ENCODE data around the gene FCSK.

DNA sequence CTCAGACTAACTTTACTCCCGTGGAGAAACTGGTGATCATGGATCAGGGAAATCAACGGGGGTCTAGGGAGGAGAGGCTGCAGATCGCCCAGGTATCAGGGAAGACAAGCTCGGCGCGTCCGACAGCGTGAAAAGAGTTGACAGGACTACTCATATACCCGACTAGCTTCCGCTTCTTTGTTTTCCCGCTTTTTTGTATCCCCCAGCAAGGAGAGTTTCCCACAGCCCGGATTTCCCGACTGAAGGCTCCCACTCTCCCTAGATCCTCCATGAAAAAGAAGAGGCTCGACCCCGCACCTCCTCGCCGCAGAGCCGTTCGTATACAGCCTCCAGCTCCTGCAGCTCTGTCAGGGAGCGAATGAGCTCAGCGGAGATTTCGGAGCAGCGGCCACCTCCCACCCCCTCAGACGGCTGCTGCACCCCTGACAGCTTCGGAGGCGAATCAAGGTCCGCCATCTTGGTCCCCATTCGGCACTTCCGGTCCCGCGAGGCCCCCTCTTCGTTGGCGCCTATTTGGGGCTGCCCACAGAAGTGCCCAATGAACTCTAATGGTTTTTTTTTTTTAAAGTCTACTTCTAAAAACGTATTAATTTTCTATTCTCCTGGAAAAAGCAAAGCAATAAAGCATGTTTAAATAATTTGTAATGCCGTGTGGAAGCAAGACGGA is 68.8 kb downstream of the FCSK start, which contains the start of gene COG4:
- TF ChIP-seq EZH2phosphoT487 (IDR thresholded peaks at IDR 0.05; ENCODE audit: insufficient read depth, low read depth), result no peak
- no peak for TF ChIP-seq EZH2 (IDR thresholded peaks at IDR 0.05; ENCODE audit: insufficient read depth, poor library complexity, severe bottlenecking)
